GM12878 (cell line): Measurements from ENCODE around the gene RAPGEF3. TPM values are rescaled to one million over a fixed set of nuclear protein-coding genes. Genes with fewer than 3 reads are reported as not detected.
A peak's percentile ranks its signal among the peaks of the same experiment; 100 is the strongest.

Source experiments
- ATF3 ChIP-seq: IDR thresholded peaks from 2 replicates; pipeline ENCODE4 v1.6.1; 2011; ENCODE audit warnings: low read depth, mild to moderate bottlenecking, low read length, moderate library complexity, borderline replicate concordance; ENCODE audit errors: extremely low read depth
- BCL3 ChIP-seq: IDR thresholded peaks from 2 replicates; pipeline ENCODE4 v1.6.1; 2011; ENCODE audit warnings: borderline replicate concordance, low read depth, mild to moderate bottlenecking, moderate library complexity, low read length; ENCODE audit not compliant: insufficient read depth, poor library complexity, severe bottlenecking
- CUX1 ChIP-seq: IDR thresholded peaks from 2 replicates; pipeline ENCODE4 v1.6.1; 2012; ENCODE audit warnings: improper control_type of control experiment, low read depth, low read length; ENCODE audit not compliant: insufficient replicate concordance
- PML ChIP-seq: IDR thresholded peaks from 2 replicates; pipeline ENCODE4 v1.6.1; 2012; ENCODE audit warnings: low read length, inconsistent platforms
- RAD21 ChIP-seq: IDR thresholded peaks from 2 replicates; pipeline ENCODE4 v1.6.1; 2011; ENCODE audit warnings: mild to moderate bottlenecking, low read depth, low read length, moderate library complexity; ENCODE audit not compliant: insufficient read depth
- RELB ChIP-seq: fragments of 450-650 bp; IDR thresholded peaks from 2 replicates; pipeline ENCODE4 v1.6.1; 2017; ENCODE audit warnings: low read depth, mild to moderate bottlenecking, moderate library complexity
- SP1 ChIP-seq: IDR thresholded peaks from one replicate; pipeline ENCODE4 v1.6.1; 2011; ENCODE audit warnings: low read depth, low read length
- SREBF1 ChIP-seq: IDR thresholded peaks from 2 replicates; pipeline ENCODE4 v1.6.1; 2012; ENCODE audit warnings: mild to moderate bottlenecking, low read length
- ZNF384 ChIP-seq: IDR thresholded peaks from 2 replicates; pipeline ENCODE4 v1.6.1; 2012; ENCODE audit warnings: low read depth, mild to moderate bottlenecking, low read length, improper control_type of control experiment, borderline replicate concordance
- polyA plus RNA-seq, 11 experiments: library from polyadenylated mRNA; depleted of rRNA in 4 of 11; unstranded in 6 of 11; stranded (reverse) in 5 of 11; fragments of >200 nt; fragmentation: Nextera tagmentation in 4 of 11; fragmentation: Illumina TruSeq in 1 of 11; extraction: Ambion mirVana in 4 of 11; extraction: Trizol in 1 of 11; gene quantifications; 1 replicate in 1 of 11; 2 replicates in 10 of 11; pipeline versions ENCODE4 v1.2.1 to v1.2.3, GENCODE V29; 2011 to 2016; ENCODE audit warnings: inconsistent platforms in 2 of 11, missing spikeins in 2 of 11, low read depth in 1 of 11
- total RNA-seq, 4 experiments: library from RNA; depleted of rRNA in 3 of 4; stranded (reverse); fragments of >200 nt in 3 of 4; fragmentation: Illumina TruSeq in 1 of 4; extraction: Trizol in 1 of 4; gene quantifications; 2 replicates each; pipeline versions ENCODE4 v1.2.1 to v1.2.3, GENCODE V29; 2013 to 2021

RAPGEF3 gene
- total and polyA plus RNA-seq, 10 of the 15 experiments (the other 5 are each of a cell fraction or from before 2014, with no cell fraction given) = 0.02 to 0.92 (median 0.31) TPM; not detected in 2

GRCh38 chr12:47686645-47687240 is 71.9 kb downstream of the RAPGEF3 start (continued):
- TF ChIP-seq BCL3 (no peak), SREBF1 (no peak), SP1 (no peak), PML (no peak), CUX1 (no peak), ATF3 (no peak), RAD21 (peak; percentile 75), ZNF384 (no peak), RELB (no peak)

Other genes with a start within 250 kb of the RAPGEF3 start
- gene RPAP3, start 52.9 kb downstream of the RAPGEF3 start, total RNA-seq (2014; rRNA removed) = 17.4 and 19.1 TPM in 2 replicates
- gene RPAP3, start 52.9 kb downstream of the RAPGEF3 start, total RNA-seq (2014; rRNA removed; fragmentation: Illumina TruSeq; extraction: Trizol) = 34.5 and 36.9 TPM in 2 replicates
- 31.2 and 32.3 TPM in 2 replicates for gene RPAP3, start 52.9 kb downstream of the RAPGEF3 start, total RNA-seq (2021)
- gene RPAP3, start 52.9 kb downstream of the RAPGEF3 start, polyA plus RNA-seq (2011; rRNA removed) = 21.3 and 42.1 TPM in 2 replicates
- 49.1 and 52.8 TPM in 2 replicates for gene RPAP3, start 52.9 kb downstream of the RAPGEF3 start, polyA plus RNA-seq (2014; fragmentation: Illumina TruSeq; extraction: Trizol)
- 10 to 100 TPM; 14.1 to 24.5 TPM for gene RPAP3, start 52.9 kb downstream of the RAPGEF3 start, polyA plus RNA-seq (2014; fragmentation: Nextera tagmentation; extraction: Ambion mirVana)
- 20.1 and 24.4 TPM in 2 replicates for gene RPAP3, start 52.9 kb downstream of the RAPGEF3 start, polyA plus RNA-seq (2014; rRNA removed)
- gene RPAP3, start 52.9 kb downstream of the RAPGEF3 start, polyA plus RNA-seq (2016; fragmentation: Nextera tagmentation; extraction: Ambion mirVana) = 10 to 100 TPM; 49.8 to 50.6 TPM
- gene ENDOU, start 33.4 kb downstream of the RAPGEF3 start, total RNA-seq (2014; rRNA removed) = 0.17 TPM in 1 of 2 replicates, not detected in the other
- gene ENDOU, start 33.4 kb downstream of the RAPGEF3 start, total RNA-seq (2014; rRNA removed; fragmentation: Illumina TruSeq; extraction: Trizol) = 0.09 TPM in 1 of 2 replicates, not detected in the other
- 0.21 TPM in 1 of 2 replicates, not detected in the other for gene ENDOU, start 33.4 kb downstream of the RAPGEF3 start, total RNA-seq (2021)
- 0.03 TPM in 1 of 2 replicates, not detected in the other for gene ENDOU, start 33.4 kb downstream of the RAPGEF3 start, polyA plus RNA-seq (2011; rRNA removed)
- gene ENDOU, start 33.4 kb downstream of the RAPGEF3 start, polyA plus RNA-seq (2014; fragmentation: Illumina TruSeq; extraction: Trizol) = 0.10 and 0.19 TPM in 2 replicates
- under 1 TPM in 1 of 2 experiments, not detected in 1; 0.15 TPM for gene ENDOU, start 33.4 kb downstream of the RAPGEF3 start, polyA plus RNA-seq (2014; fragmentation: Nextera tagmentation; extraction: Ambion mirVana)
- gene ENDOU, start 33.4 kb downstream of the RAPGEF3 start, polyA plus RNA-seq (2014; rRNA removed) = 0.08 and 0.11 TPM in 2 replicates
- gene ENDOU, start 33.4 kb downstream of the RAPGEF3 start, polyA plus RNA-seq (2016; fragmentation: Nextera tagmentation; extraction: Ambion mirVana) = not detected
- 1.7 and 2.4 TPM in 2 replicates for gene SLC48A1, start 14.4 kb upstream of the RAPGEF3 start, total RNA-seq (2014; rRNA removed)
- gene SLC48A1, start 14.4 kb upstream of the RAPGEF3 start, total RNA-seq (2014; rRNA removed; fragmentation: Illumina TruSeq; extraction: Trizol) = 1.1 and 1.2 TPM in 2 replicates
- gene SLC48A1, start 14.4 kb upstream of the RAPGEF3 start, total RNA-seq (2021) = 2.4 and 3.8 TPM in 2 replicates
- 0.55 and 1.2 TPM in 2 replicates for gene SLC48A1, start 14.4 kb upstream of the RAPGEF3 start, polyA plus RNA-seq (2011; rRNA removed)
- gene SLC48A1, start 14.4 kb upstream of the RAPGEF3 start, polyA plus RNA-seq (2014; fragmentation: Illumina TruSeq; extraction: Trizol) = 1.6 TPM in 2 replicates
- gene SLC48A1, start 14.4 kb upstream of the RAPGEF3 start, polyA plus RNA-seq (2014; fragmentation: Nextera tagmentation; extraction: Ambion mirVana) = 1 to 10 TPM; 1.1 to 2.2 TPM
- gene SLC48A1, start 14.4 kb upstream of the RAPGEF3 start, polyA plus RNA-seq (2014; rRNA removed) = 1.1 and 1.9 TPM in 2 replicates
- gene SLC48A1, start 14.4 kb upstream of the RAPGEF3 start, polyA plus RNA-seq (2016; fragmentation: Nextera tagmentation; extraction: Ambion mirVana) = 1 to 10 TPM; 4.0 to 4.9 TPM
- 5.0 and 6.9 TPM in 2 replicates for gene HDAC7, start 61.0 kb upstream of the RAPGEF3 start, total RNA-seq (2014; rRNA removed)
- 3.1 and 3.9 TPM in 2 replicates for gene HDAC7, start 61.0 kb upstream of the RAPGEF3 start, total RNA-seq (2014; rRNA removed; fragmentation: Illumina TruSeq; extraction: Trizol)
- 12.6 and 18.3 TPM in 2 replicates for gene HDAC7, start 61.0 kb upstream of the RAPGEF3 start, total RNA-seq (2021)
- gene HDAC7, start 61.0 kb upstream of the RAPGEF3 start, polyA plus RNA-seq (2011; rRNA removed) = 5.1 and 5.6 TPM in 2 replicates
- 2.5 and 6.3 TPM in 2 replicates for gene HDAC7, start 61.0 kb upstream of the RAPGEF3 start, polyA plus RNA-seq (2014; fragmentation: Illumina TruSeq; extraction: Trizol)
- gene HDAC7, start 61.0 kb upstream of the RAPGEF3 start, polyA plus RNA-seq (2014; fragmentation: Nextera tagmentation; extraction: Ambion mirVana) = 1 to 10 TPM in 1 of 2 experiments, under 1 TPM in 1; 0.47 to 1.3 TPM
- 10.1 and 11.4 TPM in 2 replicates for gene HDAC7, start 61.0 kb upstream of the RAPGEF3 start, polyA plus RNA-seq (2014; rRNA removed)
- gene HDAC7, start 61.0 kb upstream of the RAPGEF3 start, polyA plus RNA-seq (2016; fragmentation: Nextera tagmentation; extraction: Ambion mirVana) = 1 to 10 TPM; 5.1 to 6.2 TPM
- 2.0 and 2.9 TPM in 2 replicates for gene VDR, start 146.1 kb upstream of the RAPGEF3 start, total RNA-seq (2014; rRNA removed)
- gene VDR, start 146.1 kb upstream of the RAPGEF3 start, total RNA-seq (2014; rRNA removed; fragmentation: Illumina TruSeq; extraction: Trizol) = 1.7 TPM in 2 replicates
- gene VDR, start 146.1 kb upstream of the RAPGEF3 start, total RNA-seq (2021) = 3.0 and 3.8 TPM in 2 replicates
- gene VDR, start 146.1 kb upstream of the RAPGEF3 start, polyA plus RNA-seq (2011; rRNA removed) = 3.0 and 7.9 TPM in 2 replicates
- gene VDR, start 146.1 kb upstream of the RAPGEF3 start, polyA plus RNA-seq (2014; fragmentation: Illumina TruSeq; extraction: Trizol) = 4.2 and 5.0 TPM in 2 replicates
- gene VDR, start 146.1 kb upstream of the RAPGEF3 start, polyA plus RNA-seq (2014; fragmentation: Nextera tagmentation; extraction: Ambion mirVana) = under 1 TPM; 0.27 to 0.75 TPM
- gene VDR, start 146.1 kb upstream of the RAPGEF3 start, polyA plus RNA-seq (2014; rRNA removed) = 2.9 and 3.1 TPM in 2 replicates
- gene VDR, start 146.1 kb upstream of the RAPGEF3 start, polyA plus RNA-seq (2016; fragmentation: Nextera tagmentation; extraction: Ambion mirVana) = 1 to 10 TPM; 2.7 to 3.5 TPM
- 106 TPM in 2 replicates for gene TMEM106C, start 204.7 kb upstream of the RAPGEF3 start, total RNA-seq (2014; rRNA removed)
- 97.4 and 101 TPM in 2 replicates for gene TMEM106C, start 204.7 kb upstream of the RAPGEF3 start, total RNA-seq (2014; rRNA removed; fragmentation: Illumina TruSeq; extraction: Trizol)
- gene TMEM106C, start 204.7 kb upstream of the RAPGEF3 start, total RNA-seq (2021) = 90.2 and 93.1 TPM in 2 replicates
- gene TMEM106C, start 204.7 kb upstream of the RAPGEF3 start, polyA plus RNA-seq (2011; rRNA removed) = 215 and 280 TPM in 2 replicates
- gene TMEM106C, start 204.7 kb upstream of the RAPGEF3 start, polyA plus RNA-seq (2014; fragmentation: Illumina TruSeq; extraction: Trizol) = 142 and 144 TPM in 2 replicates
- 100 to 1,000 TPM; 190 to 236 TPM for gene TMEM106C, start 204.7 kb upstream of the RAPGEF3 start, polyA plus RNA-seq (2014; fragmentation: Nextera tagmentation; extraction: Ambion mirVana)
- 114 and 130 TPM in 2 replicates for gene TMEM106C, start 204.7 kb upstream of the RAPGEF3 start, polyA plus RNA-seq (2014; rRNA removed)
- 100 to 1,000 TPM; 177 to 179 TPM for gene TMEM106C, start 204.7 kb upstream of the RAPGEF3 start, polyA plus RNA-seq (2016; fragmentation: Nextera tagmentation; extraction: Ambion mirVana)
- 0.27 and 0.28 TPM in 2 replicates for gene COL2A1, start 245.6 kb upstream of the RAPGEF3 start, total RNA-seq (2014; rRNA removed)
- 0.09 and 0.13 TPM in 2 replicates for gene COL2A1, start 245.6 kb upstream of the RAPGEF3 start, total RNA-seq (2014; rRNA removed; fragmentation: Illumina TruSeq; extraction: Trizol)
- 0.66 and 0.67 TPM in 2 replicates for gene COL2A1, start 245.6 kb upstream of the RAPGEF3 start, total RNA-seq (2021)
- gene COL2A1, start 245.6 kb upstream of the RAPGEF3 start, polyA plus RNA-seq (2011; rRNA removed) = not detected in 2 replicates
- gene COL2A1, start 245.6 kb upstream of the RAPGEF3 start, polyA plus RNA-seq (2014; fragmentation: Illumina TruSeq; extraction: Trizol) = 0.12 and 0.25 TPM in 2 replicates
- under 1 TPM; 0.06 to 0.09 TPM for gene COL2A1, start 245.6 kb upstream of the RAPGEF3 start, polyA plus RNA-seq (2014; fragmentation: Nextera tagmentation; extraction: Ambion mirVana)
- gene COL2A1, start 245.6 kb upstream of the RAPGEF3 start, polyA plus RNA-seq (2014; rRNA removed) = 0.33 and 0.65 TPM in 2 replicates
- gene COL2A1, start 245.6 kb upstream of the RAPGEF3 start, polyA plus RNA-seq (2016; fragmentation: Nextera tagmentation; extraction: Ambion mirVana) = under 1 TPM; 0.19 TPM